C4-2B (cell line): ENCODE measurements around the gene TAOK2.

Experiments used
- ZFX ChIP-seq: fragments of 450-650 bp; IDR thresholded peaks from 2 replicates; pipeline ENCODE4 v1.6.1; 2017
- TF ChIP-seq, protein P1 (sequence below): fragments of 450-650 bp; conservative IDR thresholded peaks from 2 replicates; pipeline ENCODE4 v1.5.1; 2017; ENCODE audit warnings: mild to moderate bottlenecking

- TF ChIP-seq, protein P1, sequence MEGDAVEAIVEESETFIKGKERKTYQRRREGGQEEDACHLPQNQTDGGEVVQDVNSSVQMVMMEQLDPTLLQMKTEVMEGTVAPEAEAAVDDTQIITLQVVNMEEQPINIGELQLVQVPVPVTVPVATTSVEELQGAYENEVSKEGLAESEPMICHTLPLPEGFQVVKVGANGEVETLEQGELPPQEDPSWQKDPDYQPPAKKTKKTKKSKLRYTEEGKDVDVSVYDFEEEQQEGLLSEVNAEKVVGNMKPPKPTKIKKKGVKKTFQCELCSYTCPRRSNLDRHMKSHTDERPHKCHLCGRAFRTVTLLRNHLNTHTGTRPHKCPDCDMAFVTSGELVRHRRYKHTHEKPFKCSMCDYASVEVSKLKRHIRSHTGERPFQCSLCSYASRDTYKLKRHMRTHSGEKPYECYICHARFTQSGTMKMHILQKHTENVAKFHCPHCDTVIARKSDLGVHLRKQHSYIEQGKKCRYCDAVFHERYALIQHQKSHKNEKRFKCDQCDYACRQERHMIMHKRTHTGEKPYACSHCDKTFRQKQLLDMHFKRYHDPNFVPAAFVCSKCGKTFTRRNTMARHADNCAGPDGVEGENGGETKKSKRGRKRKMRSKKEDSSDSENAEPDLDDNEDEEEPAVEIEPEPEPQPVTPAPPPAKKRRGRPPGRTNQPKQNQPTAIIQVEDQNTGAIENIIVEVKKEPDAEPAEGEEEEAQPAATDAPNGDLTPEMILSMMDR: no peak
- no peak for TF ChIP-seq ZFX
Observed at GRCh38 chr16:29992344-29992967, 18.8 kb downstream of the TAOK2 start.
